Mammary epithelial cell (primary cell): Measurements from ENCODE around the gene AGAP1.

Experiments
- EZH2 ChIP-seq: IDR thresholded peaks from 2 replicates; pipeline ENCODE4 v1.6.1; 2012; ENCODE audit warnings: low read length, inconsistent platforms, borderline replicate concordance
- TF ChIP-seq, protein P1 (sequence below), 2 donors: IDR thresholded peaks in 1 of 2; conservative IDR thresholded peaks in 1 of 2; 2 replicates each; pipeline ENCODE4 v1.5.1; 2011 to 2012; ENCODE audit warnings: inconsistent platforms in 2 of 2, low read length in 2 of 2, mild to moderate bottlenecking in 2 of 2, control low read depth in 1 of 2, low read depth in 1 of 2; ENCODE audit not compliant: insufficient read depth in 1 of 2; ENCODE audit errors: extremely low read depth in 1 of 2

DNA sequence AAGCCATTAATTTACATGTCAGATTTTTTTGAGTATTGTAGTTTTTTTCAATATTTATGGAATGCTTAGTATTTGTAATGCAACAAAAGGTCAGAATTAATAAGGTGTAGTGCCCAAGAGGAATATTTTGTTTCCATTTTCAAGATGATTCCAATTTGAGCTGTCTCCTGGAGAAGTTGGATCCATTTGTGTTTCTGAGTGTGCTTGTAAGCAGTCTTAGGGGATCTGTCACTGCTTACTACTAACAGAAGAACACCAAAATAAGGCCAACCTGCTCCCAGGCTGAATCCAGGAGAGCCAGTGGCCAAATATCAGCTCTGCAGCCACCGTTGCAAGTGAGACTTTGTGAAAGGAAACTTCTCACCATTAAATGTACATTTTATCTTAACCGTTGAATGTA, 129.9 kb downstream of the AGAP1 start:
- TF ChIP-seq, protein P1, sequence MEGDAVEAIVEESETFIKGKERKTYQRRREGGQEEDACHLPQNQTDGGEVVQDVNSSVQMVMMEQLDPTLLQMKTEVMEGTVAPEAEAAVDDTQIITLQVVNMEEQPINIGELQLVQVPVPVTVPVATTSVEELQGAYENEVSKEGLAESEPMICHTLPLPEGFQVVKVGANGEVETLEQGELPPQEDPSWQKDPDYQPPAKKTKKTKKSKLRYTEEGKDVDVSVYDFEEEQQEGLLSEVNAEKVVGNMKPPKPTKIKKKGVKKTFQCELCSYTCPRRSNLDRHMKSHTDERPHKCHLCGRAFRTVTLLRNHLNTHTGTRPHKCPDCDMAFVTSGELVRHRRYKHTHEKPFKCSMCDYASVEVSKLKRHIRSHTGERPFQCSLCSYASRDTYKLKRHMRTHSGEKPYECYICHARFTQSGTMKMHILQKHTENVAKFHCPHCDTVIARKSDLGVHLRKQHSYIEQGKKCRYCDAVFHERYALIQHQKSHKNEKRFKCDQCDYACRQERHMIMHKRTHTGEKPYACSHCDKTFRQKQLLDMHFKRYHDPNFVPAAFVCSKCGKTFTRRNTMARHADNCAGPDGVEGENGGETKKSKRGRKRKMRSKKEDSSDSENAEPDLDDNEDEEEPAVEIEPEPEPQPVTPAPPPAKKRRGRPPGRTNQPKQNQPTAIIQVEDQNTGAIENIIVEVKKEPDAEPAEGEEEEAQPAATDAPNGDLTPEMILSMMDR (conservative IDR thresholded peaks at IDR 0.05 in 1 of 2, IDR thresholded peaks at IDR 0.05 in 1 of 2; ENCODE audit: extremely low read depth in 1 of 2, insufficient read depth in 1 of 2, low read depth in 1 of 2, low read length in 2 of 2), result no peak
- no peak for TF ChIP-seq EZH2
